GM12878 (cell line): Measurements from ENCODE around the gene AKAP5. TPM values are rescaled to one million over a fixed set of nuclear protein-coding genes. Genes with fewer than 3 reads are reported as not detected.
A peak's percentile ranks its signal among the peaks of the same experiment; 100 is the strongest.

Experiments
- ATF7 ChIP-seq: fragments of 450-650 bp; IDR thresholded peaks from 2 replicates; pipeline ENCODE4 v1.6.1; 2016; ENCODE audit warnings: low read depth, mild to moderate bottlenecking
- BACH1 ChIP-seq: fragments of 450-650 bp; IDR thresholded peaks from 2 replicates; pipeline ENCODE4 v1.6.1; 2017; ENCODE audit warnings: mild to moderate bottlenecking, borderline replicate concordance
- BMI1 ChIP-seq: fragments of 450-650 bp; IDR thresholded peaks from 2 replicates; pipeline ENCODE4 v1.6.1; 2016; ENCODE audit warnings: mild to moderate bottlenecking, moderate library complexity, borderline replicate concordance
- CEBPB ChIP-seq, 2 experiments: fragments of 150-350 bp in 1 of 2; IDR thresholded peaks; 2 replicates each; pipeline ENCODE4 v1.6.1; 2012 to 2014; ENCODE audit warnings: low read depth in 2 of 2, low read length in 2 of 2, borderline replicate concordance in 1 of 2, inconsistent platforms in 1 of 2
- CREB1 ChIP-seq: IDR thresholded peaks from 2 replicates; pipeline ENCODE4 v1.6.1; 2012; ENCODE audit warnings: low read depth, mild to moderate bottlenecking, inconsistent platforms
- EED ChIP-seq: sonication (generic); IDR thresholded peaks from 2 replicates; pipeline ENCODE4 v1.6.1; 2016; ENCODE audit warnings: antibody characterized with exemption, low read depth
- FOXM1 ChIP-seq: IDR thresholded peaks from 2 replicates; pipeline ENCODE4 v1.6.1; 2012; ENCODE audit warnings: low read depth, mild to moderate bottlenecking, inconsistent platforms, low read length, moderate library complexity
- NFIC ChIP-seq: IDR thresholded peaks from 2 replicates; pipeline ENCODE4 v1.6.1; 2012; ENCODE audit warnings: low read depth, mild to moderate bottlenecking, inconsistent platforms, low read length, moderate library complexity
- PML ChIP-seq: IDR thresholded peaks from 2 replicates; pipeline ENCODE4 v1.6.1; 2012; ENCODE audit warnings: low read length, inconsistent platforms
- POU2F2 ChIP-seq: IDR thresholded peaks from 3 replicates; pipeline ENCODE4 v1.6.1; 2011; ENCODE audit warnings: low read depth, mild to moderate bottlenecking, low read length, borderline replicate concordance
- RAD21 ChIP-seq: IDR thresholded peaks from 2 replicates; pipeline ENCODE4 v1.6.1; 2011; ENCODE audit warnings: mild to moderate bottlenecking, low read depth, low read length, moderate library complexity; ENCODE audit not compliant: insufficient read depth
- SREBF2 ChIP-seq: IDR thresholded peaks from 2 replicates; pipeline ENCODE4 v1.6.1; 2012; ENCODE audit warnings: mild to moderate bottlenecking, low read length
- TBL1XR1 ChIP-seq: IDR thresholded peaks from 2 replicates; pipeline ENCODE4 v1.6.1; 2012; ENCODE audit warnings: low read depth, low read length, improper control_type of control experiment
- TCF12 ChIP-seq: IDR thresholded peaks from 2 replicates; pipeline ENCODE4 v1.6.1; 2011; ENCODE audit warnings: low read depth, mild to moderate bottlenecking, low read length
- YY1 ChIP-seq: IDR thresholded peaks from 2 replicates; pipeline ENCODE4 v1.6.1; 2011; ENCODE audit warnings: low read depth, mild to moderate bottlenecking, low read length
- ZNF592 ChIP-seq: fragments of 450-650 bp; IDR thresholded peaks from 2 replicates; pipeline ENCODE4 v1.6.1; 2017; ENCODE audit warnings: mild to moderate bottlenecking, moderate library complexity
- polyA plus RNA-seq, 11 experiments: library from polyadenylated mRNA; depleted of rRNA in 4 of 11; unstranded in 6 of 11; stranded (reverse) in 5 of 11; fragments of >200 nt; fragmentation: Nextera tagmentation in 4 of 11; fragmentation: Illumina TruSeq in 1 of 11; extraction: Ambion mirVana in 4 of 11; extraction: Trizol in 1 of 11; gene quantifications; 1 replicate in 1 of 11; 2 replicates in 10 of 11; pipeline versions ENCODE4 v1.2.1 to v1.2.3, GENCODE V29; 2011 to 2016; ENCODE audit warnings: inconsistent platforms in 2 of 11, missing spikeins in 2 of 11, low read depth in 1 of 11
- total RNA-seq, 4 experiments: library from RNA; depleted of rRNA in 3 of 4; stranded (reverse); fragments of >200 nt in 3 of 4; fragmentation: Illumina TruSeq in 1 of 4; extraction: Trizol in 1 of 4; gene quantifications; 2 replicates each; pipeline versions ENCODE4 v1.2.1 to v1.2.3, GENCODE V29; 2013 to 2021
- TF ChIP-seq, protein P1 (sequence below), 3 experiments: IDR thresholded peaks in 2 of 3; conservative IDR thresholded peaks in 1 of 3; 2 replicates each; pipeline ENCODE4 v1.5.1; 2011; ENCODE audit warnings: low read depth in 3 of 3, low read length in 3 of 3, mild to moderate bottlenecking in 3 of 3, control low read depth in 2 of 3, moderate library complexity in 2 of 3, inconsistent platforms in 1 of 3, mixed read lengths in 1 of 3; ENCODE audit not compliant: control insufficient read depth in 2 of 3, insufficient read depth in 1 of 3; ENCODE audit errors: extremely low read depth in 1 of 3
- TF ChIP-seq, protein P2 (sequence below): fragments of 450-650 bp; formaldehyde crosslinking; IDR thresholded peaks from 2 replicates; pipeline ENCODE4 v1.4.0; 2022; ENCODE audit warnings: mild to moderate bottlenecking, moderate library complexity

Gene AKAP5
- total and polyA plus RNA-seq, 10 of the 15 experiments (the other 5 are each of a cell fraction or from before 2014, with no cell fraction given), result 0.45 to 5.1 (median 1.7) TPM

- TF ChIP-seq, protein P1, sequence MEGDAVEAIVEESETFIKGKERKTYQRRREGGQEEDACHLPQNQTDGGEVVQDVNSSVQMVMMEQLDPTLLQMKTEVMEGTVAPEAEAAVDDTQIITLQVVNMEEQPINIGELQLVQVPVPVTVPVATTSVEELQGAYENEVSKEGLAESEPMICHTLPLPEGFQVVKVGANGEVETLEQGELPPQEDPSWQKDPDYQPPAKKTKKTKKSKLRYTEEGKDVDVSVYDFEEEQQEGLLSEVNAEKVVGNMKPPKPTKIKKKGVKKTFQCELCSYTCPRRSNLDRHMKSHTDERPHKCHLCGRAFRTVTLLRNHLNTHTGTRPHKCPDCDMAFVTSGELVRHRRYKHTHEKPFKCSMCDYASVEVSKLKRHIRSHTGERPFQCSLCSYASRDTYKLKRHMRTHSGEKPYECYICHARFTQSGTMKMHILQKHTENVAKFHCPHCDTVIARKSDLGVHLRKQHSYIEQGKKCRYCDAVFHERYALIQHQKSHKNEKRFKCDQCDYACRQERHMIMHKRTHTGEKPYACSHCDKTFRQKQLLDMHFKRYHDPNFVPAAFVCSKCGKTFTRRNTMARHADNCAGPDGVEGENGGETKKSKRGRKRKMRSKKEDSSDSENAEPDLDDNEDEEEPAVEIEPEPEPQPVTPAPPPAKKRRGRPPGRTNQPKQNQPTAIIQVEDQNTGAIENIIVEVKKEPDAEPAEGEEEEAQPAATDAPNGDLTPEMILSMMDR (IDR thresholded peaks at IDR 0.05 in 2 of 3, conservative IDR thresholded peaks at IDR 0.05 in 1 of 3; ENCODE audit: control insufficient read depth in 2 of 3, extremely low read depth in 1 of 3, insufficient read depth in 1 of 3, low read depth in 3 of 3, low read length in 3 of 3), result no peak
- TF ChIP-seq BMI1 (peak; percentile 25; the same call in 1 of the 2 replicates), NFIC (no peak), TBL1XR1 (no peak), ATF7 (no peak), RAD21 (no peak), TCF12 (peak; percentile 45; the same call in 1 of the 2 replicates), YY1 (no peak), FOXM1 (no peak), SREBF2 (no peak), CEBPB (IDR thresholded peaks at IDR 0.05; ENCODE audit: borderline replicate concordance in 1 of 2, low read depth in 2 of 2, low read length in 2 of 2) (no peak), CREB1 (no peak), PML (no peak), BACH1 (peak; percentile 11), POU2F2 (peak; percentile 27), EED (no peak), ZNF592 (no peak)
- TF ChIP-seq, protein P2, sequence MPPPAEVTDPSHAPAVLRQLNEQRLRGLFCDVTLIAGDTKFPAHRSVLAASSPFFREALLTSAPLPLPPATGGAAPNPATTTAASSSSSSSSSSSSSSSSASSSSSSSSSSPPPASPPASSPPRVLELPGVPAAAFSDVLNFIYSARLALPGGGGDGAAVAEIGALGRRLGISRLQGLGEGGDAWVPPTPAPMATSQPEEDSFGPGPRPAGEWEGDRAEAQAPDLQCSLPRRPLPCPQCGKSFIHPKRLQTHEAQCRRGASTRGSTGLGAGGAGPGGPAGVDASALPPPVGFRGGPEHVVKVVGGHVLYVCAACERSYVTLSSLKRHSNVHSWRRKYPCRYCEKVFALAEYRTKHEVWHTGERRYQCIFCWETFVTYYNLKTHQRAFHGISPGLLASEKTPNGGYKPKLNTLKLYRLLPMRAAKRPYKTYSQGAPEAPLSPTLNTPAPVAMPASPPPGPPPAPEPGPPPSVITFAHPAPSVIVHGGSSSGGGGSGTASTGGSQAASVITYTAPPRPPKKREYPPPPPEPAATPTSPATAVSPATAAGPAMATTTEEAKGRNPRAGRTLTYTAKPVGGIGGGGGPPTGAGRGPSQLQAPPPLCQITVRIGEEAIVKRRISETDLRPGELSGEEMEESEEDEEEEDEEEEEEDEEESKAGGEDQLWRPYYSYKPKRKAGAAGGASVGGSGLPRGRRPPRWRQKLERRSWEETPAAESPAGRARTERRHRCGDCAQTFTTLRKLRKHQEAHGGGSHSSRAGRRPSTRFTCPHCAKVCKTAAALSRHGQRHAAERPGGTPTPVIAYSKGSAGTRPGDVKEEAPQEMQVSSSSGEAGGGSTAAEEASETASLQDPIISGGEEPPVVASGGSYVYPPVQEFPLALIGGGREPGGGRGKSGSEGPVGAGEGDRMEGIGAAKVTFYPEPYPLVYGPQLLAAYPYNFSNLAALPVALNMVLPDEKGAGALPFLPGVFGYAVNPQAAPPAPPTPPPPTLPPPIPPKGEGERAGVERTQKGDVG, result no peak
These were observed 39.1 kb downstream of the AKAP5 start, which contains the start of gene ZBTB1 (continued) for GRCh38 chr14:64504310-64504896.
